Measurements from ENCODE around the gene ZNF438. TPM values are rescaled to one million over a fixed set of nuclear protein-coding genes. Genes with fewer than 3 reads are reported as not detected.

Gene ZNF438
- total RNA-seq, 1 donor: 4.7 TPM

DNA sequence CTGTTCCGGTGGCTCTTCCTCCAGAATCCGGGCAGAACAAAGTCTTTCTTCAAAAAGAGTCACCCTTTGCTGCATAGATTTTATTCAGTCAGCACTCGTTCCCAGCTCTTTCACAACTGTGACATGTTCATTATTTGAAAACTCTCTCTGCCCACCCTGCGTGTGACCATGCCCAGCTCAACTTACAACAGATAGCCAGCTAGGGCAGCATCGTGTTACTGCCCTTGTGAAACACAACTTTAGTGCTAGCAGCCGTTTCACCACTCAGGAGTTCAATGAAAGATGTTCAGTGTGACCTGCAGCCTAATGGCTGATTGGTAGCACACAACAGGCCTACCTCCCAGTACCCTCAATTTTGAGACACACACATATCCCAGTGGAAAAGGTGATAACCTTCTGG, 57.9 kb downstream of the ZNF438 start:
- DNase-seq (ENCODE audit: low read depth): no peak
- no peak for TF ChIP-seq CTCF (IDR thresholded peaks at IDR 0.05; ENCODE audit: insufficient read depth, low read depth, low read length)

DNA sequence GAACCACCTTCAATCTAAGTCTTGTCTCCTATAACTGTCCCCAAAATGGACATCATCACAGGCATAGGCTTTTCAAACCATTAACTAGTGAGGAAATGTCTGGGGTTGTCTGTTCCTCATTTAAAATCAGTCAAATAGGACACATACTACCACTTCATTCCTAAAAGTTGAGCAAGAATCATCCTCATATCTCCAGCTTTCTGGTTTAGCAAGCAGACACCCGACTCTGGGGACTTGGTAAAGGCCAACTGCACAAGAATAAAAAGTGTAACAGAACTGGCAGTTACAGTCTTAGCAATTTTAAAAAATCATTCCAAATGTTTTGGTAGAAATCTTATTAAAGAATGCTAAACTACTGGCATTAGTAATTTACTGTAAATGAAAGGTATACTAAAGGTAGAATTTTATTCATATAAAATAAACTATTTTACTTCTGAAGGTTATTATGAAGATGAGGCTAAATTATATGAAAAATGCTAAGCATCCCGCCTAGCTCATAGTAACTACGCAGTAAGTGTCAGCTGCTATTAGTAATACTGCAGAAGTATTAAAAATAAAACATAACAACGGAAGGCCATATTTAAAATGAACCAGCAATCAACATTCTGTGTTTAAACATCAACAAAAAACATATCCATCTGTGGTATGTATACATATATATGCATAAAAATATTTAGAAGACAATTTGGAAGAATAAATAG, 60.8 kb downstream of the ZNF438 start:
- H3K4me3 ChIP-seq (ENCODE audit: low read depth, low read length): no peak overlapping the region
- peak; percentile 69 for DNase-seq (ENCODE audit: low read depth)
- TF ChIP-seq CTCF (IDR thresholded peaks at IDR 0.05; ENCODE audit: insufficient read depth, low read depth, low read length): no peak

More for the DNA sequence above, 57.9 kb downstream of the ZNF438 start:
- no peak overlapping the region for H3K4me3 ChIP-seq (ENCODE audit: low read depth, low read length)

DNA sequence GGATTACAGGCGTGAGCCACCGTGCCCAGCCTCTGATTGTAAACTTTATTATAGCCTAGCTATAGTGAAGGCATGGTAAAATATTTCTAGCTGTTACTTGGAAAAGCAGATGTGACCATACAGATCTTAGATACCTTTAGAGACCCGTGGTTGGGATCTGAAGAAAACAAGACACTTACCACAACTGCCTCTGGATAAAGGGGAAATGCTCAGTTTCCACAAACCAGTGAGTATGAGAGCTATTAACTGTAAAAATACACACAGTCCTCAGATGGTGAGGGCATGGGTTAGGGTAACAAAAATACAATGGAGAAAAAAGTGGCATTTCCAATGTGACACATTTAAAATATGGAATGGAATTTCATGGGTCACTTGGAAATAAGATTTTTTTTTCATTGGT, 63.0 kb downstream of the ZNF438 start:
- no peak for TF ChIP-seq CTCF (IDR thresholded peaks at IDR 0.05; ENCODE audit: insufficient read depth, low read depth, low read length)
- DNase-seq (ENCODE audit: low read depth): no peak
- H3K4me3 ChIP-seq (ENCODE audit: low read depth, low read length): no peak overlapping the region

GRCh38 chr10:30967650-30968410, 63.8 kb downstream of the ZNF438 start:
- peak; percentile 88 for DNase-seq (ENCODE audit: low read depth)
- TF ChIP-seq CTCF (IDR thresholded peaks at IDR 0.05; ENCODE audit: insufficient read depth, low read depth, low read length): no peak
- H3K4me3 ChIP-seq (ENCODE audit: low read depth, low read length): no peak overlapping the region

GRCh38 chr10:30963992-30964930, 67.4 kb downstream of the ZNF438 start:
- H3K4me3 ChIP-seq (ENCODE audit: low read depth, low read length): no peak overlapping the region
- no peak for TF ChIP-seq CTCF (IDR thresholded peaks at IDR 0.05; ENCODE audit: insufficient read depth, low read depth, low read length)
- no peak for DNase-seq (ENCODE audit: low read depth)

DNA sequence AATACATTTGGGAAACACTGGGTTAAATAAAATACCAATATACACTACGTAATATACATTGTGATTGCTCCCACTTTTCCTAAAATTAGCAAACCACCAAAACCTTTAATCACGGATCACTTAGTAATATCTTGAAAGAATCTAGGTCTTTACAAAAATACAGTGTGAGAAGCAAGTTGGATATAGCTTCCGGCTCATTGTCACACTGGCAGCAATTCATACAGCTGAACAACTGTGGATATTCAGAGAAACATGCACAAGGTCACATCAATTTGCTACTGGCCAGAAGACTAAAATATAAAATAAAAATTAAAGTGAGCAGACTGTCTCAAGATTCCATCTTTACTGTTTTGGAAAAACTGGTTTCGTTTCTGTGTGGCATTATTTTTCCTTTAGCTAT, 69.1 kb downstream of the ZNF438 start:
- no peak for TF ChIP-seq CTCF (IDR thresholded peaks at IDR 0.05; ENCODE audit: insufficient read depth, low read depth, low read length)
- DNase-seq (ENCODE audit: low read depth): no peak
- H3K4me3 ChIP-seq (ENCODE audit: low read depth, low read length): no peak overlapping the region
